Effector memory CD8-positive, alpha-beta T cell (primary cell): ENCODE results near the gene LMNA.
A peak's percentile ranks its signal among the peaks of the same experiment; 100 is the strongest.
"Not testable (repeated sequence)": the region's sequence is repeated elsewhere in the genome, so short reads cannot be mapped to it uniquely, and the experiment has no call there.

ENCODE experiments used
- ATAC-seq: fragments of 150-1000 bp; cut with Tn5 transposase; replicated peaks from 2 replicates; pipeline ENCODE4 v1.10.0; 2021; ENCODE audit warnings: mild to moderate bottlenecking, moderate library complexity
- DNase-seq, 3 experiments: peaks; one replicate each; pipeline ENCODE4 v3.0.0; 2021
- H3K27ac Mint-ChIP-seq, 2 donors: one replicate each; pipeline ENCODE4 v1.8.0; 2022; ENCODE audit warnings: mild to moderate bottlenecking in 2 of 2, mixed read lengths in 2 of 2, moderate library complexity in 2 of 2
- H3K27me3 Mint-ChIP-seq, 2 donors: one replicate each; pipeline ENCODE4 v1.8.0; 2022; ENCODE audit warnings: mixed read lengths in 2 of 2
- H3K36me3 Mint-ChIP-seq: one replicate; pipeline ENCODE4 v1.8.0; 2022; ENCODE audit warnings: mild to moderate bottlenecking, moderate library complexity, mixed read lengths; ENCODE audit not compliant: insufficient read depth
- H3K4me1 Mint-ChIP-seq, 2 donors: one replicate each; pipeline ENCODE4 v1.8.0; 2022; ENCODE audit warnings: low read depth in 2 of 2, mixed read lengths in 2 of 2
- H3K4me3 Mint-ChIP-seq, 2 donors: one replicate each; pipeline ENCODE4 v1.8.0; 2022; ENCODE audit warnings: mild to moderate bottlenecking in 2 of 2, mixed read lengths in 2 of 2, moderate library complexity in 2 of 2
- H3K9me3 Mint-ChIP-seq, 2 donors: one replicate each; pipeline ENCODE4 v1.8.0; 2022; ENCODE audit warnings: mixed read lengths in 2 of 2

Gene LMNA

DNA sequence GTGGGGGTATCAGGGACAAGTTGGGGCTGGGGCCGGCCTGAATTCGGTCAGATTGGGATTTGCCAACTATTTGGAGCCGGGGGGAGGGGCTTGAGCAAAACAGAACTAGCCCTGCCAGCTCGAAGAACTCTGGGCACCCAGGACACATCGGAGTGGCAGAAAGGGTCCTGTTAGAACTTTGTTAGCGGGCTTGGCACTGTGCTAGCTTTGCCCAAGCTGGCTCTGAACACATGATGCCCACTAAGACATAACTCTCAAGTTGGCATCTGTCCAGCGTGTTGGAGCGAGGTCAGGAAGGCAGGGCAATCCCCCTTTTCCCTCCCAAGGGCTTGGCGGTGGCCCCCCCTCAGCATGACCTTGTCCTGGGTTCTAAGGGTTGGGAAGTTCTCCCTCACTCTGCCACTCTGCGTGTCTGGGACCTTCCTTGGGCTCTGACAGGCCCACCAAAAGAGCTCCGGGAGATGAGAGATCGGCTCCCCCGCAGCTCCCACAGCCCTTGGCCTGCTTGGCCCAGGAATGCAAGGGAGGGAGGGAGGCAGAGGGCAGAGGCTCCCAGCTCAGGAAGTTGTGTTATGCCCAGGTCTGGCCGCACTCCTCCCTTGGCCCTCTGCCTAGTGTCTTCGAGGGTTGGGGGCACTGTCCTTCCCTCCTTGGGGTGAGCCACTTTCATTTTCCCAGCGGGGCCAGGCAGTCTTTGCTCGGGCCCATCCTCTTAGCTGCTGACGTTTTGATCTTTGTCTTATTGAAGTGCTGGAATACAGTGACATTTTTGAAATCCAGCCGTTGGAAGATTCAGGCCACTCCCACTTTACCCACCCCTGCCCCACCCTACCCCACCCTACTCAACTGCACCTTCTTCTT, 1.2 kb downstream of the LMNA start:
- DNase-seq = peak in 1 of 3 experiments; percentile 21
- Mint-ChIP-seq H3K4me1 (peaks cover 34 to 43% of the 10 kb centered on the region in 2 donors), H3K9me3 (no peaks in the 10 kb centered on the region), H3K4me3 (peak overlapping the region; percentile 96 to 98), H3K27ac (peak overlapping the region; percentile 97 to 98), H3K27me3 (peaks cover 6 to 7% of the 10 kb centered on the region in 2 donors), H3K36me3 (peaks cover 73% of the 10 kb centered on the region)
- ATAC-seq = no peak

DNA sequence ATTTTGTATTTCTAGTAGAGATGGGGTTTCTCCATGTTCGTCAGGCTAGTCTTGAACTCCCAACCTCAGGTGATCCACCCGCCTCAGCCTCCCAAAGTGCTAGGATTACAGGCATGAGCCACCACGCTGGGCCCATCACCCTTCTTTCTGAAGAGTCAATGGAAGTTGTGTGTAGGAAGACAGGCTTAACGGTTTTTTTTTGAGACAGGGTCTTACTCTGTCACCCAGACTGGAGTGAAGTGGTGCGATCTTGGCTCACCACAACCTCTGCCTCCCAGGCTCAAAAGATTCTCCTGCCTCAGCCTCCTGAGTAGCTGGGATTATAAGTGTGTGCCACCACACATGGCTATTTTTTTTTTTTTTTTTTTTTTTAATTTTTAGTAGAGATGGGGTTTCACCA, 2.2 kb downstream of the LMNA start:
- peaks cover 34 to 43% of the 10 kb centered on the region in 2 donors for H3K4me1 Mint-ChIP-seq
- H3K4me3 Mint-ChIP-seq = peak overlapping the region; percentile 96 to 98
- peak overlapping the region; percentile 97 to 98 for H3K27ac Mint-ChIP-seq

DNA sequence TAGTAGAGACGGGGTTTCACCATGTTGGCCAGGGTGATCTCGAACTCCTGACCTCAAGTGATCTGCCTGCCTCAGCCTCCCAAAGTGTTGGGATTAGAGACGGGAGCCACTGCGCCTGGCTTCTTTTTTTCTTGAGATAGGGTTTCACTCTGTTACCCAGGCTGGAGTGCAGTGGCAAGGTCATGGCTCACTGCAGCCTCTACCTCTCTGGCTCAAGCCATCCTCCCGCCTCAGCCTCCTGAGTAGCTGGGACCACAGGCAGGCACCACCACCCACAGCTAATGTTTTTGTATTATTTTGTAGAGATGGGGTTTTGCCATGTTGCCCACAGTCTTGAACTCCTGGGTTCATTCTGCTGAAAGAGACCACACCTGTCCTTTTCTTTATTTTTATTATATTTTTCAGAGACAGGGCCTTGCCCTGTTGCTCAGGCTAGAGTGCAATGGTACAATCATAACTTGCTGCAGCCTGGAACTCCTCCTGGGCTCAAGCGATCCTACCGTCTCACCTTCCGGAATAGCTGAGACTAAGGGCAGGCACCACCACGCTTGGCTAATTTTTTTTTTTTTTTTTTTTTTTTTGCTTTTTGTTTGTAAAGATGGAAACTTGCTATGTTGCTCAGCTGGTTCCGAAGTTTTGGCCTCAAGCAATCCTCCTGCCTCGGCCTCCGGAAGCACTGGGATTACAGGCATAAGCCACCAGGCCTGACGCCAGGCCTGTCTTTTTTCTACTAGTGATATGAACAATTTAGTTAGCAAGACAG, 3.1 kb downstream of the LMNA start:
- H3K27ac Mint-ChIP-seq = peak overlapping the region; percentile 73 to 98
- peaks cover 37 to 46% of the 10 kb centered on the region in 2 donors for H3K4me1 Mint-ChIP-seq
- H3K9me3 Mint-ChIP-seq = no peaks in the 10 kb centered on the region
- peaks cover 88% of the 10 kb centered on the region for H3K36me3 Mint-ChIP-seq
- ATAC-seq (no peak), DNase-seq (no peak)
- H3K4me3 Mint-ChIP-seq = peak overlapping the region; percentile 96 to 98
- H3K27me3 Mint-ChIP-seq = peaks cover 6 to 7% of the 10 kb centered on the region in 2 donors

More for the DNA sequence above, 2.2 kb downstream of the LMNA start:
- not testable (repeated sequence) for DNase-seq, H3K27me3 Mint-ChIP-seq, ATAC-seq, H3K9me3 Mint-ChIP-seq
- peaks cover 81% of the 10 kb centered on the region for H3K36me3 Mint-ChIP-seq

DNA sequence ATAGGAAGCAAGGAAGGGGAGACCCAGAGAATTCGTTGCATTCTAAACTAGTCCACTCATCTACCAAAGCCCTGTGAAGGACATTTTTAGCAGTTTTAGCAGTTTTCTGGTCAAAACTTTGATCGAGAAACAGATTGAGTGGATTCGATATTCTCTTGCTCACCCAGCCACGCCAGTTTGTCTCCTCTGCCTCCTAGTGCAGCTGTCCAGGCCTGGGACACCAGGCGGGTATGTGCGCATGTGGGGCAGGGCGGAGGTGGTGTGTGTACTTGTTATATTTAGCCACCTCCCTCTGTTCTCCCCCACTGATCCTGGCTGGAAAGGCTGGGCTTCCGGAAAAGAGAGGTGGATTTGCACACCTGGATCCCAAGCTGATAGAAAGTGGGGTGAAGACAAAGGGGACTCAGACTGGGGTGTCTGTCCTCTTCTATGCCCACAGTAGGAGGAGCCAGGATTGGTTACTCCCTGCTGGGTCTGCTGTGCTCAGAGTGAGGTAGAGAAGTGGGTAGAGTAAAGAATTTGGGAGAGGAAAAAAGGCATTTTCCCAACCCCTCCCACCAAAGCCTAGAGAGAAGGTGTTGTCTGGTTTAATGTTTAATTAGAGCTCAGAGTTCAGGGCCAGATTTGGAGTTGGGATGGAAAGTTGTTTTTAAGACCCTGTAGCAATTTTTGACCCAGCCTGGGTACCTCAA, 3.8 kb downstream of the LMNA start:
- Mint-ChIP-seq H3K27ac (peak overlapping the region; percentile 73 to 98), H3K4me1 (peaks cover 43 to 51% of the 10 kb centered on the region in 2 donors), H3K9me3 (no peaks in the 10 kb centered on the region), H3K4me3 (peak overlapping the region; percentile 96 to 98), H3K36me3 (peaks cover 94% of the 10 kb centered on the region), H3K27me3 (peaks cover 6 to 7% of the 10 kb centered on the region in 2 donors)
- ATAC-seq (no peak), DNase-seq (no peak)

DNA sequence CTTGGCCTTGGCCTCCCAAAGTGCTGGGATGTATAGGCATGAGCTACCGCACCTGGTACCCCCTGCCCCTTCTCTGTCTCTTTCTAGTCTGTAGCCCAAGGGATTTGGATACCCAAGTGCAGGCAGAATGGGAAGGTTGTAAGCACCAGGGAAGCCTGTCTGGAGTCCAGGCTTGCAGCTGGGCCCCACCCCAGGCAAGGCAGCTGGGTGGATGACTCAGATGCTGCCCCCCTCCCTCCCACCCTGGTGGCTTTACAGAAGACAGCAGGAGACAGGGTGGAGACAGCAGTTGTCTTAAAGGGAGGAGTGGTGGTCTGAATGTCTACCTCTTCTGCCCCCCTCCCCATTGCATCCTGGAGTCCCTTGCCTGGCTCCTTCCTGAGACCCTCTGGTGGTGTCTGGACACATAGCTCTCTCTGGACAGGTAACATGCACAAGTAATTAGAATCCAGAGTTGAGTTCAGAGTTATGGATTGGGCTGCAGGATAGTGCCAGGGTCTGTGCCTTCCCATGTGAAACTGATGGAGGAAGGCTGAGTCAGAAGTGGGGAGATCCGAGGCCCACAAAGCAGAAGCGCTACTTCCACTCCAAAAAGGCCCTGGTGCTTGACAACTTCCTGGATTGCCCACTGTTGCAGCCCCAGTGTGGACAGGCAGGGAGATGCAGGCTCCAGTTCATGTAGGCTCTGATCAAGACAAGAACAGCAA, 5.1 kb downstream of the LMNA start:
- peaks cover 94% of the 10 kb centered on the region for H3K36me3 Mint-ChIP-seq
- ATAC-seq = peak; percentile 8
- H3K27me3 Mint-ChIP-seq = peaks cover 6 to 7% of the 10 kb centered on the region in 2 donors
- peak overlapping the region; percentile 73 to 98 for H3K27ac Mint-ChIP-seq
- no peaks in the 10 kb centered on the region for H3K9me3 Mint-ChIP-seq
- peak in 1 of 3 experiments; percentile 8 for DNase-seq
- H3K4me3 Mint-ChIP-seq = peak overlapping the region; percentile 47 to 55
- peaks cover 45 to 52% of the 10 kb centered on the region in 2 donors for H3K4me1 Mint-ChIP-seq

DNA sequence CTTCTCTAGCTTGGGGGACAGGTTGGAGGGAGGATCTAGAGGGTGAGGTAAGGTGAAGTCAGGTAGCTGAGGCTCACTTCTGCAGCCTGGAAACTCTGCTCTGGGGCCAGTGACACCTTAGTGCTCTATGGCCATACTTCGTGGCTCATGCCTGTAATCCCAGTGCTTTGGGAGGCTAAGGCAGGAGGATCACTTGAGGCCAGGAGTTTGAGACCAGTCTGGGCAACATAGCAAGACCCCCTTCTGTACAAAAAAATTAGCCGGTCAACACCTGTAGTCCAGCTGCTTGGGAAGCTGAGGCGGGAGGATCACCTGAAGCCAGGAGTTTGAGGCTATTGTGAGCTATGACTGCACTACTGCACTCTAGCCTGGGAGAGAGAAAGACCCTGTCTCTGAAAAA, 5.8 kb downstream of the LMNA start:
- peaks cover 94% of the 10 kb centered on the region for H3K36me3 Mint-ChIP-seq
- H3K27ac Mint-ChIP-seq = peak overlapping the region; percentile 73 to 98
- H3K9me3 Mint-ChIP-seq = no peaks in the 10 kb centered on the region
- peak overlapping the region; percentile 30 to 55 for H3K4me3 Mint-ChIP-seq
- peaks cover 1 to 6% of the 10 kb centered on the region in 2 donors for H3K27me3 Mint-ChIP-seq
- H3K4me1 Mint-ChIP-seq = peaks cover 46 to 53% of the 10 kb centered on the region in 2 donors
- ATAC-seq (no peak), DNase-seq (no peak)

DNA sequence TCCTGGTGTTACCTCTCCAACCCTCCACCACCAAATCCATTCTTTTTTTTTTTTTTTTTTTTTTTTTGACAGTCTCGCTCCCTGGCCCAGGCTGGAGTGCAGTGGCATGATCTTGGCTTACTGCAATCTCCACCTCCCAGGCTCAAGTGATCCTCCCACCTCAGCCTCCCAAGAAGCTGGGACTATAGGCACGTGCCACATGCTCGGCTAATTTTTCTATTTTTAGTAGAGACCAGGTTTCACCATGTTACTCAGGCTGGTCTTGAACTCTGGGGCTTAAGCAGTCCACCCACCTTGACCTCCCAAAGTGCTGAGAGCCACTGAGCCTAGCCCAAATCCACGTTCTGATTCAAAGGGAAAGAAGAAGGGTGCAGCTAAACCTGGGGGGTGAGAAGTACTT, 6.5 kb downstream of the LMNA start:
- peak overlapping the region in 1 of 2 donors; percentile 98 for H3K27ac Mint-ChIP-seq
- not testable (repeated sequence) for H3K27me3 Mint-ChIP-seq, DNase-seq, H3K4me3 Mint-ChIP-seq, H3K9me3 Mint-ChIP-seq, ATAC-seq
- H3K4me1 Mint-ChIP-seq = peaks cover 44 to 52% of the 10 kb centered on the region in 2 donors
- peaks cover 94% of the 10 kb centered on the region for H3K36me3 Mint-ChIP-seq

DNA sequence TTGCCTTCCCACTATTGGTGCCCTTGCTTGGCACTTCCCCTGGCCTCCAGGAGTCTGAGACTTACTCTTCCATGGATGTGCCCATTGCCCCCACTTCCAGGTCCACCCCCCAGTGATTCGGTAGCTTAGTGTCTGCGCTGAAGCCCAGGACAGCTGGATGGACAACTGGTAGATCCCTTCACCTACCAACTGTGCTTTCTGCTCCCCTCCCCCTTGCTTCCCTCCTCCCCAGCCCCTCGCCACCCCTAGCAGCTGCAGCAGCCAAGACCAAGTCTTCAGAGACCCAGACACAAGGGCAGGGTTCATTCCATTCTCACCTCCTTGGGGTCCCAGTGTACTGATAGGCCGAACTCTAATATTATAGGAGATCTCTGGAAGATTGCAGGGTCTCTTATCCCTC, 6.9 kb downstream of the LMNA start:
- ATAC-seq (no peak), DNase-seq (no peak)
- Mint-ChIP-seq H3K27ac (peak overlapping the region in 1 of 2 donors; percentile 98), H3K4me1 (peaks cover 45 to 52% of the 10 kb centered on the region in 2 donors), H3K9me3 (no peaks in the 10 kb centered on the region), H3K27me3 (peaks cover 0 to 1% of the 10 kb centered on the region in 2 donors), H3K4me3 (peak overlapping the region in 1 of 2 donors; percentile 19), H3K36me3 (peaks cover 94% of the 10 kb centered on the region)

DNA sequence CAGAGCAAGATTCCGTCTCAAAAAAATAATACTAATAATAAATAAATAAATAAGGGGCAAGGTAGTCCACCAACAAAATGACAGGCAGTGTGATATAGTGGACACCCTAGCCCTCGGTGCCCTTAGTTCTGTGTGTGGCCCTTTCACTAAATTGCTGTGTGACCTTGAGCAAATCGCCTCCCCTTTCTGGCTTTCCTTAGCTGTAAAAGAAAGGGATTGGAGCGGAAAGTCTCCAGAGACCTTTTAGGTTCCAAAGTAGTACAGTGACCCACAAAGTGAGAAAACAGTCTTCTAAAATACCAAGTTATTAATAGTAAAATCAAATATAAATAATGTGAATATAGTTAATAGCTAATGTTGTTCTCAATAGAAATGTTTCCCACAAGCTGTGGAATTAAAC, 7.6 kb downstream of the LMNA start:
- Mint-ChIP-seq H3K4me3 (peak overlapping the region in 1 of 2 donors; percentile 54), H3K9me3 (no peaks in the 10 kb centered on the region), H3K4me1 (peaks cover 48 to 52% of the 10 kb centered on the region in 2 donors), H3K27me3 (no peaks in the 10 kb centered on the region), H3K27ac (peak overlapping the region; percentile 93 to 98), H3K36me3 (peaks cover 94% of the 10 kb centered on the region)
- DNase-seq (no peak), ATAC-seq (no peak)

DNA sequence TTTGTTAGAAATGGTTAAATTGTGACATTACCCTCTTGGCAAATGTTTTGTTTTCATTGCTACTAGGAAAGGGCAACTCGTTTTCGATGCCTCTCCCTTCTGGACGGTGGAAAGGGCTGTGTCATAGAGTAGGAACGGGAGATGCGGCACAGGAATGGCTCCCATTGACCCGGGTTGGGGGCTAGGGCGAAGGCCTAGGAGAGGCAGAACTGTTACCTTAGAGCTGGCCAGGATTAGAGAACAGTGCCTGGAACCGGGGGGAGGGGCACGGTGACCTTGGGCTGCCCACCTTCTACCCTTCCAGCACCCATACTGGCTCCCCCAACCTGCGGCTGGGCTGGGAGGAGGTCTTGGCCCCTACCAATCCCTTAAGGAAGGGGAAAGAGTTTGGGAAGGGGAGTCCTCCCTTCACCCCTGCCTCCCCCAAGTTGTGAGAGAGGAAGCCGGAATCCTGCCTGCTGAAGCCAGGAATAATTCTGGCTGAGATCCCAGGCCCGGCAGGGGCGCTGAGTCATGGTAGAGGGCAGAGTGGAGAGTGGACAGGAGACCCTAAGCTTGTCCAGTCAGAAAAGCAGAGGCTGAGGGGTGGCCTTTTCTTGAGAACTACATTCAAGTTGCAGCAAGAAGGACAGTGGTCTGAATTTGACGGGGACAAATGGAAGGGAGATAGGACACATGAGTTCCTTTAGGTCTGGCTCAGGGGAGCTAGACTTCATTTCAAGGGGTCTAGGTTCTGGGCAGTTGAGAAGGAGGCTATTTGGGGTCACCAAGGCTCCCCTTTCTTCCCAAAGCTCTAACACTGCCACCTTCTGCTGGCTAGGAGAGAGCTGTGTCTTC, 8.2 kb downstream of the LMNA start:
- H3K4me1 Mint-ChIP-seq = peaks cover 53 to 58% of the 10 kb centered on the region in 2 donors
- no peak for ATAC-seq
- H3K27me3 Mint-ChIP-seq = no peaks in the 10 kb centered on the region
- H3K36me3 Mint-ChIP-seq = peaks cover 94% of the 10 kb centered on the region
- no peak for DNase-seq
- peak overlapping the region; percentile 20 to 66 for H3K4me3 Mint-ChIP-seq
- H3K27ac Mint-ChIP-seq = peak overlapping the region; percentile 93 to 97
- H3K9me3 Mint-ChIP-seq = no peaks in the 10 kb centered on the region

DNA sequence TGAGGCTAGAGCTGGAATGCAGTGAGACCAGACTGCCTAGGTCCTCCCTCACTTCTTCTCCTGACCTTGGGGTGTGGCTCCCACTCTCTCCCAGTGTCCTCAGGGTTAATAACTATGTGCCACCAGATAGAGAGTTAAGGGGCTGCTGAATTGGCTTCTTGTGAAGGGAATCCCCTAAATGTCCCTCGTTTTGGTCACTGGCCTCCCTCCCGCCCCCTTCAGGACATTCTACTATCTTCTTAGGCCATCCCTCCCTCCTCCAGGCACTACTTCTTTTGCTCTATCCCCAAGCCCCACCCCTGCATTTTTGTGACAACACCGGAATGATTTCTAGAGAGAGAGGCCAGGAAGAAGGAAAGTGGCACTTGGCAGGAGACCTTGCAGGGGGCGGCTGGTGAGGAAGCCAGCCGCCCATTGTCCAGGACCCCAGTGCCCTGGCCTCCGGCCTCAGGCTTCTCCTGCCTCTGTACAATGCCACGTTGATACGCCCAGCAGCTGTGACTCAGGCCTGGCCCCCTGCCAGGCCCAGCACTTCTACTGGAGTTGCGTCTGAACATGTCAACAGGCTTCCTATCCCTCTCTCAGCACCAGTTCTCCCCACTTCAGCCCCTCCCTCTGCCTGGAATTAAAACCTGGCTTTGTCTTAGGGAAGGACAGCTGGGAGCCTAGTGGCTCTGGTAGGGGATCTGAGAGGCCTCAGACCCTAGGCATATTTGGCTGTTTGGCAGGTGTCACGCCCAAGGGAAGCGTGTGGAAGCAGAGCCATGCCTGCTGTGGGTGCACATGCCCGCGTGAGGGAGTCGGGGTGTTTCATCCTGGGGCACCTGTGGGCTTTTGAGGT, 9.1 kb downstream of the LMNA start:
- H3K4me3 Mint-ChIP-seq = peak overlapping the region; percentile 46 to 66
- DNase-seq (no peak), ATAC-seq (no peak)

More for the DNA sequence above, 9.1 kb downstream of the LMNA start:
- H3K27ac Mint-ChIP-seq = peak overlapping the region; percentile 93 to 97
- H3K36me3 Mint-ChIP-seq = peaks cover 94% of the 10 kb centered on the region
- H3K27me3 Mint-ChIP-seq = no peaks in the 10 kb centered on the region
- H3K4me1 Mint-ChIP-seq = peaks cover 55 to 57% of the 10 kb centered on the region in 2 donors
- H3K9me3 Mint-ChIP-seq = no peaks in the 10 kb centered on the region
